ENCODE results near the gene IFNA16. TPM values are rescaled to one million over a fixed set of nuclear protein-coding genes. Genes with fewer than 3 reads are reported as not detected.
"Not testable (repeated sequence)": the region's sequence is repeated elsewhere in the genome, so short reads cannot be mapped to it uniquely, and the experiment has no call there.

The IFNA16 gene
- total RNA-seq, 1 experiment from 2014 or later: not detected

DNA sequence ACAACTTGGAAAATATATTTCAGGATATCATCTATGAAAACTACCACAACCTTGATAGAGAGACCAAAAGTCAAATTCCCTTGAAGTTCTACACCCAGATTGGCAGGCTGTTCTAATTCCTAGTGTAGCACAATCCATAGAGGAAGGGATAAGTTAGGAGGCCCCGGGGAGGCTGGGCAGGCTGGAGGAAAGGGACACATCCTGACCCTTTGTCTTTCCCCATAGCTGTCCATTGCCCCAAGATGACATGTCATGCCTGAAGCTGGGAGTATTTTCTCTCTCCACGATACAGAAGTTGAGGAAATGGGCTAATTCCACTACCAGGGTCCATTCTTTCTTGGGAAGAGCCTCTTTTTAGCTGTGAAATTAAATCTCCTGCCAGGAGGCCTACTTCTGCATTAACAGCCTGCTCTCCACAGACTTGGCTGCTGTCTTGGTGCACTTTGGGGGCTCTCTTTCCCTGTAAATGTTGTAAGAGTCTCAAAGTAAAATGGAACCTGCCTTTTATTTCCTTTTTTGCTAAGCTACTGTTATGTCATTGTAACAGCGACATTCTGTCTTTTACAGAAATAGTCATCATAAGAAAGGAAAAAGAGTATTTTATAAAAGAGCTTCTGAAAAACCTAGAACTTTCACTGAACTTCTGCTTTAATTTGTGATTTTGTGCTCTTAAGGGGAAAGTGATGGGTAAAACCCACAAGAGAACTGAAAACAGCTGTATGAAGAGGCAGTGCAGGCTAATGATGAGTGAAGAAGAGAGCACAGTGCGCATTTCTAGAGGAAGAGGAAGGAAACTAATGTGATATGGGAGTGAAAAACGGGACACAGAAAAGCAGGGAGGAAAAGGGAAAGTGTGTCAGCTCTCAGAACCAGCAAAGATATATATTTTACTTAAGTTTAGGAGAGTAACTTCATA is 3.4 kb downstream of the IFNA16 start:
- CTCF ChIA-PET: interaction anchor here (0.6 to 2.5 kb wide), 8 partner anchors 18 to 262 kb away, joined by 3 to 24 read pairs (median 5); no protein-coding TSS in a partner anchor

DNA sequence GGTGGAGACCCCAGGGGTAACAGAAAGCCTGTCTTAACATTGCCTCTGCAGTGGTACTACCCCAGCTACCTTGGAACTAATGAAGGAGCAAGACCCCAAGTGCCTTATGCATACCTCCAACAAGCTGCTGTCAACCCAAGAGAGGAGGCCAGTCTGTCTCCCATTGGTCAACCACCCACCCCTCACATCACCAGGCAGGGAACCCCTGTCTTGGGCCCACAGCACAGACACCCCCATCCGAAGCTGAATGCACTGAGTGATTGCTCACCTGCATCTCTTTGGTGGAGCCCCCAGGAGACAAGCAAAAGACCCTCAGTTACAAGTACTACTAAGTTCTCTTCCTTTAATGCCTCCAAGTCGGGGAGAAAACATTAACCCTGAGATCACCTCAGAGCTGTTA is 5.0 kb downstream of the IFNA16 start:
- H3K9me2 ChIP-seq (ENCODE audit: insufficient read depth); H4K20me1 ChIP-seq (ENCODE audit: insufficient read depth); H3K4me1 ChIP-seq (ENCODE audit: control insufficient read depth in 1 of 2, insufficient read depth in 2 of 2, low read length in 2 of 2); ATAC-seq; H3K4me3 ChIP-seq (replicated peaks in 1 of 2; ENCODE audit: low read depth in 1 of 2, low read length in 2 of 2); POLR2A ChIA-PET; H3K36me3 ChIP-seq (ENCODE audit: control insufficient read depth in 1 of 2, insufficient read depth in 2 of 2, low read length in 2 of 2); RAD21 ChIA-PET (ENCODE audit: low non-redundant PET in 1 of 2, low total read pairs in 2 of 2, uncharacterized antibody in 2 of 2, unreplicated experiment in 2 of 2); H3K27me3 ChIP-seq (ENCODE audit: insufficient read depth, low read length); DNase-seq (ENCODE audit: low read depth, low spot score); H3K79me2 ChIP-seq (ENCODE audit: insufficient read depth, low read length); H2AFZ ChIP-seq (ENCODE audit: low read depth, low read length, poor library complexity, severe bottlenecking); intact Hi-C loops (cut with micrococcal nuclease); H3K9me3 ChIP-seq (ENCODE audit: control insufficient read depth in 1 of 2, insufficient read depth in 1 of 2, low read depth in 1 of 2, low read length in 2 of 2); H3K4me2 ChIP-seq (ENCODE audit: low read length); BruUV-seq (replicated peaks); H3K27ac ChIP-seq (ENCODE audit: low read depth, low read length); H3K9ac ChIP-seq (ENCODE audit: low read length): not testable (repeated sequence)
- CTCF ChIA-PET: interaction anchor here (2.5 kb wide), 2 partner anchors 17 to 184 kb away, joined by 6 to 24 read pairs; no protein-coding TSS in a partner anchor

More for the DNA sequence above, 3.4 kb downstream of the IFNA16 start:
- BruUV-seq (replicated peaks); H3K9me3 ChIP-seq (ENCODE audit: control insufficient read depth in 1 of 2, insufficient read depth in 1 of 2, low read depth in 1 of 2, low read length in 2 of 2); H3K9me2 ChIP-seq (ENCODE audit: insufficient read depth); H3K4me1 ChIP-seq (ENCODE audit: control insufficient read depth in 1 of 2, insufficient read depth in 2 of 2, low read length in 2 of 2); H3K27ac ChIP-seq (ENCODE audit: low read depth, low read length); H3K79me2 ChIP-seq (ENCODE audit: insufficient read depth, low read length); H3K4me2 ChIP-seq (ENCODE audit: low read length); H3K36me3 ChIP-seq (ENCODE audit: control insufficient read depth in 1 of 2, insufficient read depth in 2 of 2, low read length in 2 of 2); H3K27me3 ChIP-seq (ENCODE audit: insufficient read depth, low read length); H4K20me1 ChIP-seq (ENCODE audit: insufficient read depth); H3K4me3 ChIP-seq (replicated peaks in 1 of 2; ENCODE audit: low read depth in 1 of 2, low read length in 2 of 2); H3K9ac ChIP-seq (ENCODE audit: low read length); intact Hi-C loops (cut with micrococcal nuclease): not testable (repeated sequence)
- DNase-seq (ENCODE audit: low read depth, low spot score): peak; percentile 2
- RAD21 ChIA-PET (ENCODE audit: low non-redundant PET in 1 of 2, low total read pairs in 2 of 2, uncharacterized antibody in 2 of 2, unreplicated experiment in 2 of 2): interaction anchor here in 1 of 2 experiments (0.7 kb wide), 1 partner anchor 18 kb away, joined by 3 read pairs; no protein-coding TSS in a partner anchor
- ATAC-seq: peak; percentile 78
- peak overlapping the region; percentile 68 for H2AFZ ChIP-seq (ENCODE audit: low read depth, low read length, poor library complexity, severe bottlenecking)
- peak; percentile 61 for TF ChIP-seq RAD21 (IDR thresholded peaks at IDR 0.05; ENCODE audit: low read depth)
- TF ChIP-seq, protein P1, sequence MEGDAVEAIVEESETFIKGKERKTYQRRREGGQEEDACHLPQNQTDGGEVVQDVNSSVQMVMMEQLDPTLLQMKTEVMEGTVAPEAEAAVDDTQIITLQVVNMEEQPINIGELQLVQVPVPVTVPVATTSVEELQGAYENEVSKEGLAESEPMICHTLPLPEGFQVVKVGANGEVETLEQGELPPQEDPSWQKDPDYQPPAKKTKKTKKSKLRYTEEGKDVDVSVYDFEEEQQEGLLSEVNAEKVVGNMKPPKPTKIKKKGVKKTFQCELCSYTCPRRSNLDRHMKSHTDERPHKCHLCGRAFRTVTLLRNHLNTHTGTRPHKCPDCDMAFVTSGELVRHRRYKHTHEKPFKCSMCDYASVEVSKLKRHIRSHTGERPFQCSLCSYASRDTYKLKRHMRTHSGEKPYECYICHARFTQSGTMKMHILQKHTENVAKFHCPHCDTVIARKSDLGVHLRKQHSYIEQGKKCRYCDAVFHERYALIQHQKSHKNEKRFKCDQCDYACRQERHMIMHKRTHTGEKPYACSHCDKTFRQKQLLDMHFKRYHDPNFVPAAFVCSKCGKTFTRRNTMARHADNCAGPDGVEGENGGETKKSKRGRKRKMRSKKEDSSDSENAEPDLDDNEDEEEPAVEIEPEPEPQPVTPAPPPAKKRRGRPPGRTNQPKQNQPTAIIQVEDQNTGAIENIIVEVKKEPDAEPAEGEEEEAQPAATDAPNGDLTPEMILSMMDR (IDR thresholded peaks at IDR 0.05 in 2 of 3, conservative IDR thresholded peaks at IDR 0.05 in 1 of 3; ENCODE audit: borderline replicate concordance in 1 of 3, insufficient read depth in 1 of 3, low read depth in 2 of 3, low read length in 2 of 3): peak; percentile 34 to 66 (median 59); a peak in 5 of 6 replicates
- POLR2A ChIA-PET: interaction anchor here (1.3 kb wide), 1 partner anchor 18 kb away, joined by 4 read pairs; no protein-coding TSS in a partner anchor

DNA sequence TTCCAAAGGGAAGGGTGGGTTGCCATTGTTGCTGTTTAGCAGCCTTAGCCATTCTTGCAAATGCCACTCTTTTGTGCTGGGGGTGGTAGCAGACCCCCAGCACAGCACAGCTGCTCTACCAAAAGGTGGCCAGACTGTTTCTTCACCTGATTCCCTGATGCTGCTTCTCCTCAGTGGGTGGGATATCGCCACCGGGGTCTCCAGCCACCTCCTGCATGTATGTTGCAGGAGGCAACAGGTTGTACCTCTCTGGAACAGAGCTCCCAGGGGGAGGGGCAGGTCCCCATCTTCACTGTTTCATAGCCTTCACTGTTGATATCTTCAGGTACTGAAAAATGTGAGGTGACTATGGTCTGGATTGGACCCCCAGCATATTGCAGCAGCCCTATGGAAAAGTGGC is 6.3 kb downstream of the IFNA16 start:
- H3K9me3 ChIP-seq (ENCODE audit: control insufficient read depth in 1 of 2, insufficient read depth in 1 of 2, low read depth in 1 of 2, low read length in 2 of 2); H3K9me2 ChIP-seq (ENCODE audit: insufficient read depth); DNase-seq (ENCODE audit: low read depth, low spot score); intact Hi-C loops (cut with micrococcal nuclease); H3K36me3 ChIP-seq (ENCODE audit: control insufficient read depth in 1 of 2, insufficient read depth in 2 of 2, low read length in 2 of 2); BruUV-seq (replicated peaks); H3K27ac ChIP-seq (ENCODE audit: low read depth, low read length); H3K79me2 ChIP-seq (ENCODE audit: insufficient read depth, low read length); H3K4me1 ChIP-seq (ENCODE audit: control insufficient read depth in 1 of 2, insufficient read depth in 2 of 2, low read length in 2 of 2); RAD21 ChIA-PET (ENCODE audit: low non-redundant PET in 1 of 2, low total read pairs in 2 of 2, uncharacterized antibody in 2 of 2, unreplicated experiment in 2 of 2); H3K9ac ChIP-seq (ENCODE audit: low read length); H3K4me2 ChIP-seq (ENCODE audit: low read length); ATAC-seq; H3K4me3 ChIP-seq (replicated peaks in 1 of 2; ENCODE audit: low read depth in 1 of 2, low read length in 2 of 2); H2AFZ ChIP-seq (ENCODE audit: low read depth, low read length, poor library complexity, severe bottlenecking); H3K27me3 ChIP-seq (ENCODE audit: insufficient read depth, low read length); H4K20me1 ChIP-seq (ENCODE audit: insufficient read depth); POLR2A ChIA-PET: not testable (repeated sequence)
- CTCF ChIA-PET: interaction anchor here (1.5 kb wide), 1 partner anchor 15 kb away, joined by 5 read pairs; no protein-coding TSS in a partner anchor
